Prostate gland (tissue), 2 donors: ENCODE results near the gene RPL26. TPM values are rescaled to one million over a fixed set of nuclear protein-coding genes. Genes with fewer than 3 reads are reported as not detected.
"Not testable (repeated sequence)": the region's sequence is repeated elsewhere in the genome, so short reads cannot be mapped to it uniquely, and the experiment has no call there.

Experiments used
- DNase-seq: peaks from one replicate; pipeline ENCODE4 v3.0.0-alpha.2; 2019; ENCODE audit warnings: low spot score
- H3K27ac ChIP-seq, 2 donors: fragments of 200-600 bp; sonication (generic); 2 replicates each; pipeline ENCODE4 v1.5.1; 2017 to 2019
- H3K27me3 ChIP-seq: fragments of 200-600 bp; sonication (generic); replicated peaks from 2 replicates; pipeline ENCODE4 v1.5.1; 2019; ENCODE audit not compliant: insufficient read depth
- H3K36me3 ChIP-seq, 2 donors: fragments of 200-600 bp; sonication (generic); 1 replicate in 1 of 2; 2 replicates in 1 of 2; pipeline versions ENCODE4 v1.5.1 to v1.8.1; 2017 to 2019
- H3K4me1 ChIP-seq: fragments of 200-600 bp; sonication (generic); replicated peaks from 2 replicates; pipeline ENCODE4 v1.5.1; 2019
- H3K4me3 ChIP-seq, 2 donors: fragments of 200-600 bp; sonication (generic); 2 replicates each; pipeline ENCODE4 v1.5.1; 2017 to 2019
- H3K9me3 ChIP-seq: fragments of 200-600 bp; sonication (generic); 2 replicates; pipeline ENCODE4 v1.5.1; 2017
- CTCF ChIP-seq, 4 experiments: fragments of 200-600 bp in 2 of 4; fragments of 450-650 bp in 2 of 4; sonication (generic) in 2 of 4; IDR thresholded peaks; 1 replicate in 3 of 4; 2 replicates in 1 of 4; pipeline ENCODE4 v1.5.1; 2016 to 2019; ENCODE audit warnings: antibody characterized with exemption in 4 of 4, mild to moderate bottlenecking in 2 of 4, moderate library complexity in 2 of 4
- POLR2A ChIP-seq: fragments of 450-650 bp; IDR thresholded peaks from one replicate; pipeline ENCODE4 v1.6.1; 2016; ENCODE audit warnings: antibody characterized with exemption, mild to moderate bottlenecking
- POLR2AphosphoS5 ChIP-seq: sonication (generic); formaldehyde crosslinking; IDR thresholded peaks from one replicate; pipeline ENCODE4 v1.6.1; 2017; ENCODE audit warnings: antibody characterized with exemption
- WGBS: methylation state at CpG from one replicate; pipeline ENCODE4 v1.1.5; 2018; 5-methylcytosine and 5-hydroxymethylcytosine counted together
- intact Hi-C: fragments of 100-400 bp; cut with DNase I; formaldehyde crosslinking; loops from one replicate; pipeline ENCODE4 v1.14.2; 2022
- total RNA-seq, 2 donors: library from RNA; depleted of rRNA; stranded (reverse); fragments of >200 nt; gene quantifications; one replicate each; pipeline ENCODE4 v1.1.0, GENCODE V29; 2016

RPL26 gene
- total RNA-seq, 2 donors from 2014 or later: 1,762 to 3,819 TPM

- peak; percentile 10 for TF ChIP-seq POLR2A
- no peak for TF ChIP-seq POLR2AphosphoS5
- no peak for TF ChIP-seq CTCF (IDR thresholded peaks at IDR 0.05)
- 21% methylated on average over 13 of the region's 13 CpGs for WGBS
- H3K36me3 ChIP-seq: no peaks in the 10 kb centered on the region
- no peak for DNase-seq
- no peak within 1 kb of the TSS for H3K4me3 ChIP-seq
- no peaks in the 10 kb centered on the region for H3K9me3 ChIP-seq
- H3K4me1 ChIP-seq: no peaks in the 10 kb centered on the region
- peaks cover 5% of the 10 kb centered on the region for H3K27me3 ChIP-seq
- H3K27ac ChIP-seq: no peak within 1 kb of the TSS
- intact Hi-C loops: no loop called here
Measured at GRCh38 chr17:8397636-8398035, 14.6 kb upstream of the RPL26 start, which contains the start of gene RNF222. TSS of gene RNF222 (minus strand) at chr17:8397827. CDS start at chr17:8393461, 4,366 bp downstream.

GRCh38 chr17:8394497-8394896 lies 11.5 kb upstream of the RPL26 start:
- H3K4me1 ChIP-seq, H3K4me3 ChIP-seq, intact Hi-C loops, H3K9me3 ChIP-seq, H3K27me3 ChIP-seq, H3K27ac ChIP-seq, DNase-seq, H3K36me3 ChIP-seq: not testable (repeated sequence)
- WGBS: 90% methylated on average over 9 of the region's 9 CpGs

- Histone ChIP-seq H3K4me1 (no peaks in the 10 kb centered on the region), H3K27me3 (peaks cover 5% of the 10 kb centered on the region), H3K36me3 (no peaks in the 10 kb centered on the region), H3K9me3 (no peaks in the 10 kb centered on the region), H3K27ac (no peak overlapping the region), H3K4me3 (no peak overlapping the region)
- 52% methylated on average over 8 of the region's 8 CpGs for WGBS
- no peak for DNase-seq
- intact Hi-C loops: no loop called here
- no peak for TF ChIP-seq POLR2AphosphoS5
- TF ChIP-seq POLR2A: no peak
- TF ChIP-seq CTCF (IDR thresholded peaks at IDR 0.05): no peak
Measured at GRCh38 chr17:8393470-8394231, 10.7 kb upstream of the RPL26 start.

GRCh38 chr17:8392674-8393469 lies 9.9 kb upstream of the RPL26 start:
- peaks cover 5% of the 10 kb centered on the region for H3K27me3 ChIP-seq
- TF ChIP-seq POLR2AphosphoS5 (no peak), POLR2A (no peak), CTCF (IDR thresholded peaks at IDR 0.05) (no peak)

GRCh38 chr17:8392274-8392673 lies 9.3 kb upstream of the RPL26 start:
- TF ChIP-seq POLR2AphosphoS5 (no peak), POLR2A (no peak), CTCF (IDR thresholded peaks at IDR 0.05) (no peak)
- no peak overlapping the region for H3K27ac ChIP-seq
- intact Hi-C loops: no loop called here
- peaks cover 5% of the 10 kb centered on the region for H3K27me3 ChIP-seq
- no peaks in the 10 kb centered on the region for H3K9me3 ChIP-seq
- DNase-seq: no peak
- no peak overlapping the region for H3K4me3 ChIP-seq
- no peaks in the 10 kb centered on the region for H3K36me3 ChIP-seq
- H3K4me1 ChIP-seq: no peaks in the 10 kb centered on the region
- WGBS: 58% methylated on average over 18 of the region's 18 CpGs

More at GRCh38 chr17:8392674-8393469, 9.9 kb upstream of the RPL26 start:
- intact Hi-C loops: no loop called here
- 82% methylated on average over 40 of the region's 46 CpGs for WGBS
- no peak for DNase-seq
- Histone ChIP-seq H3K9me3 (no peaks in the 10 kb centered on the region), H3K4me1 (no peaks in the 10 kb centered on the region), H3K36me3 (no peaks in the 10 kb centered on the region), H3K27ac (no peak overlapping the region), H3K4me3 (no peak overlapping the region)
